HEK293 (cell line): ENCODE data around the gene COX7A1.
A peak's percentile ranks its signal among the peaks of the same experiment; 100 is the strongest.

Experiments used
- BCL11A ChIP-seq: fragments of 450-650 bp; formaldehyde crosslinking; IDR thresholded peaks from 2 replicates; pipeline ENCODE4 v1.5.1; 2016; ENCODE audit warnings: low read depth, missing biosample characterization, missing genetic modification characterization
- FEZF1 ChIP-seq: fragments of 450-650 bp; formaldehyde crosslinking; IDR thresholded peaks from 2 replicates; pipeline ENCODE4 v1.5.1; 2016; ENCODE audit warnings: missing biosample characterization, missing genetic modification characterization
- GFI1B ChIP-seq: fragments of 450-650 bp; formaldehyde crosslinking; IDR thresholded peaks from 2 replicates; pipeline ENCODE4 v1.5.1; 2016; ENCODE audit warnings: missing biosample characterization, missing genetic modification characterization
- GLIS2 ChIP-seq: fragments of 450-650 bp; formaldehyde crosslinking; IDR thresholded peaks from 2 replicates; pipeline ENCODE4 v1.5.1; 2016; ENCODE audit warnings: missing biosample characterization, missing genetic modification characterization
- HIC1 ChIP-seq: fragments of 450-650 bp; formaldehyde crosslinking; IDR thresholded peaks from 2 replicates; pipeline ENCODE4 v1.5.1; 2016; ENCODE audit warnings: missing biosample characterization, missing genetic modification characterization
- TCF7L2 ChIP-seq: IDR thresholded peaks from 2 replicates; pipeline ENCODE4 v1.6.1; 2011; ENCODE audit warnings: low read depth, mild to moderate bottlenecking, inconsistent platforms, low read length, moderate library complexity, borderline replicate concordance
- ZBTB20 ChIP-seq: fragments of 450-650 bp; formaldehyde crosslinking; IDR thresholded peaks from 2 replicates; pipeline ENCODE4 v1.5.1; 2016; ENCODE audit warnings: missing biosample characterization, missing genetic modification characterization
- ZNF169 ChIP-seq: fragments of 450-650 bp; formaldehyde crosslinking; IDR thresholded peaks from 2 replicates; pipeline ENCODE4 v1.5.1; 2016; ENCODE audit warnings: missing biosample characterization, missing genetic modification characterization
- ZNF202 ChIP-seq: fragments of 450-650 bp; formaldehyde crosslinking; IDR thresholded peaks from 2 replicates; pipeline ENCODE4 v1.5.1; 2016; ENCODE audit warnings: missing biosample characterization, missing genetic modification characterization, borderline replicate concordance
- ZNF26 ChIP-seq: fragments of 450-650 bp; formaldehyde crosslinking; IDR thresholded peaks from 2 replicates; pipeline ENCODE4 v1.5.1; 2016; ENCODE audit warnings: missing biosample characterization, missing genetic modification characterization
- ZNF350 ChIP-seq: fragments of 450-650 bp; formaldehyde crosslinking; IDR thresholded peaks from 2 replicates; pipeline ENCODE4 v1.5.0; 2017; ENCODE audit warnings: missing biosample characterization, mild to moderate bottlenecking, missing genetic modification characterization
- ZNF366 ChIP-seq: fragments of 450-650 bp; formaldehyde crosslinking; conservative IDR thresholded peaks from 2 replicates; pipeline ENCODE4 v1.5.1; 2016; ENCODE audit warnings: missing biosample characterization, missing genetic modification characterization
- ZNF37A ChIP-seq: fragments of 450-650 bp; IDR thresholded peaks from 2 replicates; pipeline ENCODE4 v1.5.1; 2018; ENCODE audit warnings: missing biosample characterization, missing genetic modification characterization
- ZNF423 ChIP-seq: fragments of 450-650 bp; formaldehyde crosslinking; IDR thresholded peaks from 2 replicates; pipeline ENCODE4 v1.5.1; 2016; ENCODE audit warnings: missing biosample characterization, missing genetic modification characterization
- ZNF48 ChIP-seq: fragments of 450-650 bp; formaldehyde crosslinking; IDR thresholded peaks from 2 replicates; pipeline ENCODE4 v1.5.1; 2016; ENCODE audit warnings: missing biosample characterization, missing genetic modification characterization
- ZNF518A ChIP-seq: fragments of 450-650 bp; formaldehyde crosslinking; conservative IDR thresholded peaks from 2 replicates; pipeline ENCODE4 v1.5.1; 2016; ENCODE audit warnings: low read depth, missing biosample characterization, missing genetic modification characterization
- ZNF629 ChIP-seq: fragments of 450-650 bp; formaldehyde crosslinking; IDR thresholded peaks from 2 replicates; pipeline ENCODE4 v1.5.1; 2017; ENCODE audit warnings: missing biosample characterization, missing genetic modification characterization
- ZNF654 ChIP-seq: fragments of 450-650 bp; formaldehyde crosslinking; IDR thresholded peaks from 2 replicates; pipeline ENCODE4 v1.5.1; 2016; ENCODE audit warnings: low read depth, missing biosample characterization, missing genetic modification characterization
- ZNF704 ChIP-seq: fragments of 450-650 bp; formaldehyde crosslinking; IDR thresholded peaks from 2 replicates; pipeline ENCODE4 v1.5.1; 2016; ENCODE audit warnings: missing biosample characterization, missing genetic modification characterization
- ZNF707 ChIP-seq: fragments of 450-650 bp; formaldehyde crosslinking; IDR thresholded peaks from 2 replicates; pipeline ENCODE4 v1.5.1; 2016; ENCODE audit warnings: missing biosample characterization, missing genetic modification characterization
- ZNF843 ChIP-seq: fragments of 450-650 bp; formaldehyde crosslinking; IDR thresholded peaks from 2 replicates; pipeline ENCODE4 v1.5.1; 2016; ENCODE audit warnings: missing biosample characterization, missing genetic modification characterization
- ZSCAN16 ChIP-seq: fragments of 450-650 bp; formaldehyde crosslinking; IDR thresholded peaks from 2 replicates; pipeline ENCODE4 v1.5.1; 2016; ENCODE audit warnings: missing biosample characterization, missing genetic modification characterization
- TF ChIP-seq, protein P1 (sequence below): fragments of 450-650 bp; formaldehyde crosslinking; IDR thresholded peaks from 2 replicates; pipeline ENCODE4 v1.5.1; 2016; ENCODE audit warnings: missing biosample characterization, missing genetic modification characterization
- TF ChIP-seq, protein P2 (sequence below): fragments of 450-650 bp; formaldehyde crosslinking; IDR thresholded peaks from 2 replicates; pipeline ENCODE4 v1.5.1; 2016; ENCODE audit warnings: missing biosample characterization, missing genetic modification characterization

Gene COX7A1

DNA sequence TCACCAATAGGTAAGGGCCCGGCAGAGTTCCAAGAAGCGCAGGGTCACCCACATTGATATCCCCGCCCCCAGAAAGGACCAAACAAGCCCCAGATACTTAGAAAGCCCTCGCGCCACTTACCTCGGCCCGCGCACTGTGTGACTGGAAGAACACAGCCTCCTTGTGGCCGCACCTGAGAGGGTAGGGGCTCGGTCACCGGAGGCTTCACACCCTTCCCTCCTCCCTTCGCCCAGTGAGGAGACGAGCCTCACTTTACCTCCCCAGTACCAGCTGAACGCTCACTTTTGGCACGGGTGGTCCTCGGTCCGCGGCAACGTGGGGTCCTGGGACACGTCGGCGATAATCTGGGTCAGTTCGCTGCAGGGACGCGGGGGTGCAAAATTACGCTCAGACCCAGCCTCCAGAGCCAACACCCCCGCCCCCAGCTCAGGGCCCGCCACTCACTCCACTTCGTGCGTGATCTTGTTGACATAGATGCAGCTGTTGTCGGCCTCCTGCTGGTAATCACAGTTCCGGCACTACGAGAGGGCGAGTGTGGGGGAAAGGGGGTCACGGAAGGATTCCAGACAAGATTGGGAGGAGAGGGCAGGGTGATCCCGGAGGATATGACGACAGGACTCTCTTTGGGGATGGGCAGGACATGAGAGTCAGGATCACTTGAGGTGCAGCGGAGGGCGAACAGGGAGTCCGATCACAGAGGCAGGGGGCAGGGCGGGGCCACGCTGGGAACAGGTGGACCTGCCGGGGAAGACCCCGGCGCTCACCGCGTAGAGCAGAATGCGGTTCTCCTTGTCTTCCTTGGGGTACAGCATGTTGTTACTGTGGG is 38.1 kb downstream of the COX7A1 start (continued):
- TF ChIP-seq, protein P1, sequence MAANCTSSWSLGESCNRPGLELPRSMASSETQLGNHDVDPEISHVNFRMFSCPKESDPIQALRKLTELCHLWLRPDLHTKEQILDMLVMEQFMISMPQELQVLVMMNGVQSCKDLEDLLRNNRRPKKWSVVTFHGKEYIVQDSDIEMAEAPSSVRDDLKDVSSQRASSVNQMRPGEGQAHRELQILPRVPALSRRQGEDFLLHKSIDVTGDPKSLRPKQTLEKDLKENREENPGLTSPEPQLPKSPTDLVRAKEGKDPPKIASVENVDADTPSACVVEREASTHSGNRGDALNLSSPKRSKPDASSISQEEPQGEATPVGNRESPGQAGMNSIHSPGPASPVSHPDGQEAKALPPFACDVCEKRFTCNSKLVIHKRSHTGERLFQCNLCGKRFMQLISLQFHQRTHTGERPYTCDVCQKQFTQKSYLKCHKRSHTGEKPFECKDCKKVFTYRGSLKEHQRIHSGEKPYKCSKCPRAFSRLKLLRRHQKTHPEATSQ (tag by site-specific recombination) = peak; percentile 78; the same call in 1 of the 2 replicates
- TF ChIP-seq BCL11A (tag by site-specific recombination) (no peak), TCF7L2 (no peak), ZNF843 (no peak), ZNF629 (tag by site-specific recombination) (no peak; the same call in 1 of the 2 replicates), ZNF37A (tag by site-specific recombination) (no peak), ZNF518A (tag by site-specific recombination) (no peak), ZNF707 (tag by site-specific recombination) (no peak), ZNF350 (tag by site-specific recombination) (no peak), ZNF423 (tag by site-specific recombination) (no peak), ZNF169 (tag by site-specific recombination) (peak; percentile 58; the same call in 1 of the 2 replicates), ZNF26 (tag by site-specific recombination) (no peak), ZNF366 (tag by site-specific recombination) (no peak), ZNF704 (tag by site-specific recombination) (peak; percentile 52; the same call in 1 of the 2 replicates), ZNF654 (no peak), ZNF48 (tag by site-specific recombination) (no peak), ZNF202 (tag by site-specific recombination) (no peak), ZSCAN16 (peak; percentile 54; the same call in 1 of the 2 replicates), GLIS2 (tag by site-specific recombination) (peak; percentile 86), FEZF1 (tag by site-specific recombination) (no peak), GFI1B (tag by site-specific recombination) (peak; percentile 41; the same call in 1 of the 2 replicates), HIC1 (tag by site-specific recombination) (peak; percentile 15; the same call in 1 of the 2 replicates), ZBTB20 (tag by site-specific recombination) (peak; percentile 21; the same call in 1 of the 2 replicates)
- TF ChIP-seq, protein P2, sequence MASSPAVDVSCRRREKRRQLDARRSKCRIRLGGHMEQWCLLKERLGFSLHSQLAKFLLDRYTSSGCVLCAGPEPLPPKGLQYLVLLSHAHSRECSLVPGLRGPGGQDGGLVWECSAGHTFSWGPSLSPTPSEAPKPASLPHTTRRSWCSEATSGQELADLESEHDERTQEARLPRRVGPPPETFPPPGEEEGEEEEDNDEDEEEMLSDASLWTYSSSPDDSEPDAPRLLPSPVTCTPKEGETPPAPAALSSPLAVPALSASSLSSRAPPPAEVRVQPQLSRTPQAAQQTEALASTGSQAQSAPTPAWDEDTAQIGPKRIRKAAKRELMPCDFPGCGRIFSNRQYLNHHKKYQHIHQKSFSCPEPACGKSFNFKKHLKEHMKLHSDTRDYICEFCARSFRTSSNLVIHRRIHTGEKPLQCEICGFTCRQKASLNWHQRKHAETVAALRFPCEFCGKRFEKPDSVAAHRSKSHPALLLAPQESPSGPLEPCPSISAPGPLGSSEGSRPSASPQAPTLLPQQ (tag by site-specific recombination) = no peak
